Mesendoderm (in vitro differentiated cells): ENCODE results near the gene ATF6.
"Not testable (repeated sequence)": the region's sequence is repeated elsewhere in the genome, so short reads cannot be mapped to it uniquely, and the experiment has no call there.

Experiments
- DNase-seq: peaks from one replicate; pipeline ENCODE4 v3.0.0; 2013
- H2AK5ac ChIP-seq: 2 replicates; pipeline ENCODE4 v1.6.1; 2013; ENCODE audit warnings: low read length, inconsistent platforms
- H2BK120ac ChIP-seq: 2 replicates; pipeline ENCODE4 v1.6.1; 2013; ENCODE audit warnings: low read depth, mild to moderate bottlenecking, low read length, moderate library complexity, mixed read lengths
- H2BK15ac ChIP-seq: replicated peaks from 2 replicates; pipeline ENCODE4 v1.6.1; 2013; ENCODE audit warnings: low read depth, mild to moderate bottlenecking, moderate library complexity
- H2BK5ac ChIP-seq: 2 replicates; pipeline ENCODE4 v1.6.1; 2013; ENCODE audit warnings: low read length, inconsistent platforms
- H3K18ac ChIP-seq: 2 replicates; pipeline ENCODE4 v1.6.1; 2013; ENCODE audit warnings: mild to moderate bottlenecking, low read length, mixed read lengths
- H3K23ac ChIP-seq: one replicate; pipeline ENCODE4 v1.6.1; 2013; ENCODE audit warnings: low read length
- H3K27ac ChIP-seq: 2 replicates; pipeline ENCODE4 v1.5.1; 2013; ENCODE audit warnings: low read depth, mild to moderate bottlenecking, inconsistent platforms, low read length, moderate library complexity
- H3K27me3 ChIP-seq: 2 replicates; pipeline ENCODE4 v1.6.1; 2013; ENCODE audit warnings: low read length, control low read depth, mild to moderate bottlenecking, inconsistent platforms; ENCODE audit not compliant: insufficient read depth, poor library complexity
- H3K36me3 ChIP-seq: 2 replicates; pipeline ENCODE4 v1.6.1; 2013; ENCODE audit warnings: low read length, inconsistent platforms; ENCODE audit not compliant: control insufficient read depth, insufficient read depth
- H3K4ac ChIP-seq: one replicate; pipeline ENCODE4 v1.6.1; 2013; ENCODE audit warnings: low read depth, mild to moderate bottlenecking, low read length, moderate library complexity
- H3K4me1 ChIP-seq: 2 replicates; pipeline ENCODE4 v1.6.1; 2013; ENCODE audit warnings: low read depth, low read length, inconsistent platforms; ENCODE audit not compliant: control insufficient read depth
- H3K4me2 ChIP-seq: 2 replicates; pipeline ENCODE4 v1.6.1; 2013; ENCODE audit warnings: low read length
- H3K4me3 ChIP-seq: 2 replicates; pipeline ENCODE4 v1.5.1; 2013; ENCODE audit warnings: mild to moderate bottlenecking, low read length
- H3K56ac ChIP-seq: one replicate; pipeline ENCODE4 v1.6.1; 2013; ENCODE audit warnings: low read length
- H3K79me1 ChIP-seq: 2 replicates; pipeline ENCODE4 v1.6.1; 2013; ENCODE audit warnings: low read length, inconsistent platforms
- H3K79me2 ChIP-seq: 2 replicates; pipeline ENCODE4 v1.6.1; 2013; ENCODE audit warnings: mild to moderate bottlenecking, low read length; ENCODE audit not compliant: control insufficient read depth, insufficient read depth
- H3K9ac ChIP-seq: 2 replicates; pipeline ENCODE4 v1.6.1; 2013; ENCODE audit warnings: low read length, inconsistent platforms
- H4K5ac ChIP-seq: one replicate; pipeline ENCODE4 v1.6.1; 2013; ENCODE audit warnings: low read length
- H4K8ac ChIP-seq: one replicate; pipeline ENCODE4 v1.6.1; 2013; ENCODE audit warnings: low read depth, mild to moderate bottlenecking, control low read depth, low read length, moderate library complexity
- WGBS: extraction: QIAGEN DNeasy Blood & Tissue Kit; methylation state at CpG from one replicate; pipeline ENCODE4 v1.1.7; 2013; ENCODE audit warnings: low lambda C conversion rate, missing lambda C conversion rate; ENCODE audit not compliant: insufficient coverage; ENCODE audit errors: extremely low coverage; 5-methylcytosine and 5-hydroxymethylcytosine counted together

Gene ATF6

DNA sequence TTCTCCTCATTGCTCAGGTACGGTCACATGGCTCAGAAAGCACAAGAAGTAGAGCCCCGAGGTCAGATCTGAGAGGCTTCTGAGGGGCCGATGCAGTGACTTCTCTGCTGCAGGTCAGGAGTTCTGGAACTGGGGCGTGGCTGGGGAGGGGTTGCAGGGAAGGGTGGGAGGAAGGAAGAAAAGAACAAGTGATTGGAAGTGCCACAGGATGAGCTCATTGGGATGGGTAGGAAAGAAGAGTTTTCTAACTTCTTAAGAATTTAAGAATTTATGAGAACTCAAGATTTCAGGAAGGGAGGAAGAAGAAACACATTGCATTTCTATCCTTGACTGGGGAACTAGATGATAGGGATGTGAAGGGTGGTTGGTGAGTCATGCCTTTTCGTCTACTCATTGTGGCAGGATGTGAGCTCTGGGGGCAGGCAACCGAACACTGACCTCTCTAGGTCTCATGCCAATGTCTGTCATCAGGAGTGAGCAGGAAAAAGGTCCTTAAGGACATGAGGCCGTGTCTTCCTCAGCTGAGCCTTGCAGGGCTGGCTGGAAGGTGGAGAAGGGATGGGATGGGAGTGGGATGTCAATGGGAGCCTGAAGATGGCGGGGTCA lies 44.3 kb upstream of the ATF6 start:
- Histone ChIP-seq H2AK5ac (no peak overlapping the region), H2BK120ac (no peak overlapping the region), H3K79me1 (no peaks in the 10 kb centered on the region), H2BK15ac (no peak overlapping the region), H3K18ac (no peak overlapping the region), H3K4me2 (no peak overlapping the region), H3K9ac (no peak overlapping the region), H3K4me1 (no peaks in the 10 kb centered on the region), H3K4me3 (no peak overlapping the region), H3K56ac (no peak overlapping the region), H3K27ac (no peak overlapping the region), H4K8ac (no peak overlapping the region), H3K23ac (no peak overlapping the region), H3K79me2 (no peaks in the 10 kb centered on the region), H4K5ac (no peak overlapping the region), H3K4ac (no peak overlapping the region), H3K27me3 (peaks cover 2% of the 10 kb centered on the region), H3K36me3 (no peaks in the 10 kb centered on the region), H2BK5ac (no peak overlapping the region)
- no CpG with 5 or more reads among the region's 8 CpGs for WGBS
- no peak for DNase-seq

DNA sequence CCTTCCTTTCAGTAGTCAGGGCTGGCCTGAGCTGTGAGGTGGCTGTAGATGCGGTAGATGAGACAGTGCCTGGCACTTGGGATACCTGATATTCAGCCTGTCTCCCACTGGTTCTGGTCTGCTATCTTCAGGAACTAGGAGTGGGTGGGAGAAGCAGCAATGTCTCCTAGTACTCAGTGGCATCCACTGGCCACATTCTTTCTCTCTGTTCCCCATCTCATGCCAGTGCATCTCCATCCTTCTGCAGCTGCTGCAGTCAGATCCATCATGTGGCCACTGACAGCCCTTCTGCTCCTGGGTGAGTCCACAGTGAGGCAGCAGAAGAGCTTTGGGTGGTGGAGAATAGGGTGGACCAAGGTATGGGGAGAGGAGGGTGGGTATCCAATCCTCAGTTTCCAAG lies 43.7 kb upstream of the ATF6 start:
- Histone ChIP-seq H3K79me1 (no peaks in the 10 kb centered on the region), H3K56ac (no peak overlapping the region), H2BK15ac (no peak overlapping the region), H2AK5ac (no peak overlapping the region), H3K4me1 (no peaks in the 10 kb centered on the region), H3K27me3 (peaks cover 2% of the 10 kb centered on the region), H3K4me3 (no peak overlapping the region), H2BK5ac (no peak overlapping the region), H3K36me3 (no peaks in the 10 kb centered on the region), H3K18ac (no peak overlapping the region), H3K9ac (no peak overlapping the region), H3K4ac (no peak overlapping the region), H3K23ac (no peak overlapping the region), H3K27ac (no peak overlapping the region), H3K4me2 (no peak overlapping the region), H4K8ac (no peak overlapping the region), H4K5ac (no peak overlapping the region), H3K79me2 (no peaks in the 10 kb centered on the region), H2BK120ac (no peak overlapping the region)
- no peak for DNase-seq
- WGBS = no CpG with 5 or more reads among the region's 1 CpG

GRCh38 chr1:161723459-161724141 lies 42.5 kb upstream of the ATF6 start:
- Histone ChIP-seq H3K56ac (no peak overlapping the region), H2BK15ac (no peak overlapping the region), H3K27ac (no peak overlapping the region), H2AK5ac (no peak overlapping the region), H3K18ac (no peak overlapping the region), H4K5ac (no peak overlapping the region), H3K4me1 (no peaks in the 10 kb centered on the region), H3K79me2 (no peaks in the 10 kb centered on the region), H3K27me3 (peaks cover 2% of the 10 kb centered on the region), H3K23ac (no peak overlapping the region), H3K36me3 (no peaks in the 10 kb centered on the region), H4K8ac (no peak overlapping the region), H2BK120ac (no peak overlapping the region), H3K4me3 (no peak overlapping the region), H2BK5ac (no peak overlapping the region), H3K79me1 (no peaks in the 10 kb centered on the region), H3K9ac (no peak overlapping the region), H3K4ac (no peak overlapping the region), H3K4me2 (no peak overlapping the region)
- no peak for DNase-seq
- WGBS = no CpG with 5 or more reads among the region's 8 CpGs

GRCh38 chr1:161725258-161725907 lies 40.7 kb upstream of the ATF6 start:
- H3K36me3 ChIP-seq, H3K4me3 ChIP-seq, H3K18ac ChIP-seq, H4K5ac ChIP-seq, H2BK15ac ChIP-seq, H3K4ac ChIP-seq, DNase-seq, H3K4me1 ChIP-seq, H3K79me1 ChIP-seq, H2BK5ac ChIP-seq, H3K27me3 ChIP-seq, H3K27ac ChIP-seq, H2BK120ac ChIP-seq, H2AK5ac ChIP-seq, H3K79me2 ChIP-seq, H3K23ac ChIP-seq, H4K8ac ChIP-seq: not testable (repeated sequence)
- H3K4me2 ChIP-seq = peak overlapping the region; percentile 99
- H3K56ac ChIP-seq = peak overlapping the region; percentile 96
- peak overlapping the region; percentile 69 for H3K9ac ChIP-seq
- WGBS = no CpG with 5 or more reads among the region's 22 CpGs

DNA sequence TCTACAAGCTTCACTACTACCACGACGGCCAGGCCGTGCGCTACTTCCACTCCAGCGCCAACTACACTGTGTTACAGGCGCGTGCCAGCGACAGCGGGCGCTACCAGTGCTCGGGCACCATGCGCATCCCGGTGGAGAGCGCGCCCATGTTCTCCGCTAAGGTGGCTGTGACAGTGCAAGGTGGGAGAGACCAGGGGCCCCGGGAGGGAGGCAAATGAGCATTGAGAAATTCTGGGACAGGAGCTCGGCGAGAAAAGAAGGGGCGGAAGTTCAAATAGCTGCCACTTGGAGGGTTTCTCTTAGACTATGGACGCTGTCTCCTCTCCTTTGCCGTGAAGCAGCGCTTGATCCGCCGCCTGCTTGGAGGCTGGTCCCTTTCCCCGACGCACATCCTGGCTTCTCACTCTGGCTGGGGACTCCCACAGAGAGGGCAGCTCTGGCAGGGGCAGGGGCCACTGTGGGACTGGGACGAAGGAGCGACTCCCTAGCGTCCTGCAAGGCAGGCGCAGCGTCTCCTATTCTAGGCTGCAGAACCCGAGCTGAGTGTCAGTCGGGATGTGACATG lies 40.1 kb upstream of the ATF6 start:
- Histone ChIP-seq H3K18ac (no peak overlapping the region), H2BK5ac (no peak overlapping the region), H3K36me3 (no peaks in the 10 kb centered on the region), H2BK120ac (no peak overlapping the region), H4K8ac (no peak overlapping the region), H3K4ac (no peak overlapping the region), H4K5ac (no peak overlapping the region), H3K56ac (peak overlapping the region; percentile 96), H3K79me1 (no peaks in the 10 kb centered on the region), H3K79me2 (no peaks in the 10 kb centered on the region), H3K4me1 (peaks cover 5% of the 10 kb centered on the region), H3K4me2 (peak overlapping the region; percentile 99), H2AK5ac (no peak overlapping the region), H3K9ac (peak overlapping the region; percentile 69), H3K23ac (no peak overlapping the region), H2BK15ac (no peak overlapping the region), H3K27me3 (peaks cover 2% of the 10 kb centered on the region), H3K4me3 (peak overlapping the region; percentile 65), H3K27ac (no peak overlapping the region)
- WGBS = no CpG with 5 or more reads among the region's 34 CpGs
- DNase-seq = peak; percentile 85
